Thoracic aorta (tissue), 2 donors: ENCODE measurements around the gene EVX1. TPM values are rescaled to one million over a fixed set of nuclear protein-coding genes. Genes with fewer than 3 reads are reported as not detected.

Experiments used
- ATAC-seq: fragments of 150-250 bp; one replicate; pipeline ENCODE4 v1.8.0; 2017; ENCODE audit warnings: low read depth; ENCODE audit not compliant: insufficient number of reproducible peaks, low FRiP score
- DNase-seq: peaks from one replicate; pipeline ENCODE4 v3.0.0-alpha.2; 2020; ENCODE audit warnings: low spot score
- H3K27ac ChIP-seq, 2 donors: fragments of 200-600 bp; sonication (generic); 1 replicate in 1 of 2; 2 replicates in 1 of 2; pipeline ENCODE4 v1.5.1; 2016; ENCODE audit warnings: mild to moderate bottlenecking in 2 of 2, moderate library complexity in 2 of 2
- H3K27me3 ChIP-seq: fragments of 200-600 bp; sonication (generic); replicated peaks from 2 replicates; pipeline ENCODE4 v1.6.0; 2016; ENCODE audit warnings: mild to moderate bottlenecking; ENCODE audit not compliant: insufficient read depth
- H3K36me3 ChIP-seq: fragments of 200-600 bp; sonication (generic); one replicate; pipeline ENCODE4 v1.5.1; 2016
- H3K4me1 ChIP-seq, 2 donors: fragments of 200-600 bp; sonication (generic); 1 replicate in 1 of 2; 2 replicates in 1 of 2; pipeline versions ENCODE4 v1.5.1 to v1.6.0; 2016; ENCODE audit warnings: low read depth in 2 of 2, mild to moderate bottlenecking in 1 of 2; ENCODE audit not compliant: control insufficient read depth in 1 of 2
- H3K4me3 ChIP-seq: fragments of 200-600 bp; sonication (generic); 2 replicates; pipeline ENCODE4 v1.5.1; 2016; ENCODE audit warnings: mild to moderate bottlenecking
- H3K9me3 ChIP-seq: fragments of 200-600 bp; sonication (generic); 2 replicates; pipeline ENCODE4 v1.5.1; 2016
- total RNA-seq, 2 donors: library from RNA; depleted of rRNA; stranded (reverse); fragments of >200 nt; gene quantifications; one replicate each; pipeline versions ENCODE4 v1.1.0 to v1.2.3, GENCODE V29; 2016
- TF ChIP-seq, protein P1 (sequence below): fragments of 200-600 bp; sonication (generic); IDR thresholded peaks from one replicate; pipeline ENCODE4 v1.5.1; 2019; ENCODE audit warnings: antibody characterized with exemption

The EVX1 gene
- total RNA-seq, 2 donors from 2014 or later = not detected

DNA sequence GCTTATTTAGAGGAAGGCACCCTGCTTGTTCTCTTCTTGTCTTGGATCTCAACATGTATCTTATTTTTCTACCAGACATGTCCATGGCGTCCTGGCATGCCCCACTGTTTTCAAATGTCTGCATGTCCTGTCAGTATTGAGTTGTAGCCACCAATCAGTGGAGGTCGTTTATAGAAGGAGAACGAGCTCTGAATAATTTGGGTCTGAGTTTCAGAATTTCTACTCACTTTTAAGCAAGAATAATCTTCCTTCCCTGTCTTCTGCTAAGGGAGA, 39.8 kb upstream of the EVX1 start:
- TF ChIP-seq, protein P1, sequence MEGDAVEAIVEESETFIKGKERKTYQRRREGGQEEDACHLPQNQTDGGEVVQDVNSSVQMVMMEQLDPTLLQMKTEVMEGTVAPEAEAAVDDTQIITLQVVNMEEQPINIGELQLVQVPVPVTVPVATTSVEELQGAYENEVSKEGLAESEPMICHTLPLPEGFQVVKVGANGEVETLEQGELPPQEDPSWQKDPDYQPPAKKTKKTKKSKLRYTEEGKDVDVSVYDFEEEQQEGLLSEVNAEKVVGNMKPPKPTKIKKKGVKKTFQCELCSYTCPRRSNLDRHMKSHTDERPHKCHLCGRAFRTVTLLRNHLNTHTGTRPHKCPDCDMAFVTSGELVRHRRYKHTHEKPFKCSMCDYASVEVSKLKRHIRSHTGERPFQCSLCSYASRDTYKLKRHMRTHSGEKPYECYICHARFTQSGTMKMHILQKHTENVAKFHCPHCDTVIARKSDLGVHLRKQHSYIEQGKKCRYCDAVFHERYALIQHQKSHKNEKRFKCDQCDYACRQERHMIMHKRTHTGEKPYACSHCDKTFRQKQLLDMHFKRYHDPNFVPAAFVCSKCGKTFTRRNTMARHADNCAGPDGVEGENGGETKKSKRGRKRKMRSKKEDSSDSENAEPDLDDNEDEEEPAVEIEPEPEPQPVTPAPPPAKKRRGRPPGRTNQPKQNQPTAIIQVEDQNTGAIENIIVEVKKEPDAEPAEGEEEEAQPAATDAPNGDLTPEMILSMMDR = no peak
- DNase-seq (no peak), ATAC-seq (no peak)
- Histone ChIP-seq H3K4me3 (no peak overlapping the region), H3K4me1 (peaks cover 16 to 41% of the 10 kb centered on the region in 2 donors), H3K9me3 (no peaks in the 10 kb centered on the region), H3K36me3 (no peaks in the 10 kb centered on the region), H3K27me3 (peaks cover 73% of the 10 kb centered on the region), H3K27ac (no peak overlapping the region)

DNA sequence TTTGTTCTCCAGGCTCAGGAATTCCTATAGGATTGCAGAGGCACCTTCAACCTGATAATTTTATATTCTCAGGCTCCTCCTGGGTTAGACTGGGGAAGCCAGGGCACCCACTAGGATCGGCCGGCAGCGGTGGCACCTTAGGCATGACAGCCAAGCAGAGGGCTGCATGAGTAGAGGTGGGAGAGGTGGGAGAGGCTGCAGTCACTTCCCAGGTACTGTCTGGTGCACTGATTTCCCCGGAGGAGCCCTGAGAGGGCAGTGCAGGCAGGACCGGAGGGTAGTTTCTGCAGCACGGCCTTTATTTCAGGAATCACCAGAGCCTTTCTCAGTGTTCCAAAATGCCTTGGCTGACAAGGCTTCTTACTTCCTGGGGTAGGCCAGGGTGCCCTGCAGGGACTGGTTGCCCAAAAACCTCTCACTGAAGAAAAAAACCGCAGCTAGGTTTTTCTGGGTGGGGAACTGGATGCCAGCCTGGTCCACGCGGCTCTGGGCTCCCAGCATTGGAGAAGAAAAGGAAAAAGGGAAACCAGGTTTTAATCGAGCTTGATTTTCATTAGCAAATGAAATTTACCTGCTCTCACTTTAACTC, 39.1 kb upstream of the EVX1 start:
- peaks cover 66% of the 10 kb centered on the region for H3K27me3 ChIP-seq

DNA sequence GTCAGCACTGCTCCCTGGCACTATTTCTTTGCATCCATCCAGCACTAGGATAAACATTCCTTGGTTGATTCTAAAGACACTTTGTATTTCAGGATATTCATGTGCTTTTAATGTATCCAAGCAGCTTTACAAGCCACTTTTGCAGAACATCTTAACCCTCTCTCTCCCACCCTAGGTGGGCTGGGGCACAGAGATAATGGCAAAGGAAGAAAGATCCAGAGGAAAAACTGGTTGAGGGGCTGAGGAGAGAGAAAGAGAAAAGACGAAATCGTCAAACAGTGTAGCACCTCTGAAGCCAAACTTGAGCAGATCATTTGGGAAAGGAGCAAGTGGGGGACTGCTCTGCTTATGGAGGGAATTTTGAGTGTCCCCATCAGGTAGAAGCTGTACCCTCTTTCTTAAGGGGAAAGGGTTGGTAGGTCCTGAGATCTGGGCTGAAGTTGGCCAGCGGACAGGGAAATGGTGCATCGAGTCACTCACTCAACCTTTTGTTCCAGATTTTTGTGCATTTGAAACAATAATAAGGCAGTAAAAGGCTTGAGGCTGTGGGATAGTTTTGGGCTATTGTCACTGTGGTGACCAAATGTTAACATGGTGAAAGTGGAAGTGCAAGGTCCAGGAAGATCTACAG, 38.5 kb upstream of the EVX1 start:
- H3K36me3 ChIP-seq = no peaks in the 10 kb centered on the region
- H3K4me1 ChIP-seq = peaks cover 16 to 38% of the 10 kb centered on the region in 2 donors
- H3K27ac ChIP-seq = no peak overlapping the region
- TF ChIP-seq, protein P1 = no peak
- H3K27me3 ChIP-seq = peaks cover 60% of the 10 kb centered on the region
- H3K9me3 ChIP-seq = no peaks in the 10 kb centered on the region
- H3K4me3 ChIP-seq = no peak overlapping the region
- ATAC-seq = no peak
- no peak for DNase-seq

More for the DNA sequence above, 39.1 kb upstream of the EVX1 start:
- Histone ChIP-seq H3K36me3 (no peaks in the 10 kb centered on the region), H3K4me1 (peaks cover 16 to 41% of the 10 kb centered on the region in 2 donors), H3K9me3 (no peaks in the 10 kb centered on the region), H3K4me3 (no peak overlapping the region), H3K27ac (no peak overlapping the region)
- TF ChIP-seq, protein P1 = no peak
- DNase-seq (no peak), ATAC-seq (no peak)

DNA sequence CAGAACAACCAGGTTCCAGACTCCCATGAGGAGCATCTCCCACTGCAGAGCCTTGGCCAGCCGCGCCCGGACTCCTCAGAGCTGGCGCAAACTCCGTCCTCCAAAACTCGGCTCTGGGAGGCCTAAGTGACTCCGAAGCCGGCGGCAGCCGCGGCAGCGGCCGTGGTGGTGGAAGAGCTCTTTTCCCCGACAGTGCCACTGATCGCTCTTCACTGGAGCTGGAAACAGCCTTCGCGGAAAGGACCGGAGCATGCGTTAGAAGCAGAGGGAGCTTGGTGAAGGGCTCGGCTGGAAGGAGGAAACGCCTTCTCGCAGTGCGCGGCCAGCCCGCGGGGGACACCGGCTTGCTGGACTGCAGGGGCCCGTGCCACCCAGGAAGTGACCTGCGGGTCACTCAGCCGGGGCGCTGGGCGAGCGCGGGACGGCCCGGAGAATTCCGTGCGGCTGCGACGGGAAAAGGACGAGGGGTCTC, 37.7 kb upstream of the EVX1 start:
- ATAC-seq = no peak
- H3K36me3 ChIP-seq = no peaks in the 10 kb centered on the region

More for the DNA sequence above, 37.7 kb upstream of the EVX1 start:
- Histone ChIP-seq H3K27ac (no peak overlapping the region), H3K4me3 (peak overlapping the region; percentile 44), H3K4me1 (peaks cover 16 to 34% of the 10 kb centered on the region in 2 donors), H3K9me3 (no peaks in the 10 kb centered on the region), H3K27me3 (peaks cover 58% of the 10 kb centered on the region)
- TF ChIP-seq, protein P1 = no peak
- no peak for DNase-seq
